HAP-1 (cell line): ENCODE results near the gene TOMM20.

Experiments
- DNase-seq, 2 experiments: peaks; one replicate each; pipeline ENCODE4 v3.0.0-alpha.2; 2016 to 2020; ENCODE audit warnings: low spot score in 2 of 2
- H3K27me3 ChIP-seq: fragments of 250-450 bp; sonication (Bioruptor Pico); 2 replicates; pipeline ENCODE4 v1.5.1; 2020; ENCODE audit warnings: low read depth, mild to moderate bottlenecking, moderate library complexity
- H3K36me3 ChIP-seq: fragments of 250-450 bp; sonication (Bioruptor Pico); replicated peaks from 2 replicates; pipeline ENCODE4 v1.5.1; 2020; ENCODE audit warnings: mild to moderate bottlenecking
- H3K4me1 ChIP-seq: fragments of 250-450 bp; sonication (Bioruptor Pico); 2 replicates; pipeline ENCODE4 v1.5.1; 2020; ENCODE audit warnings: mild to moderate bottlenecking
- H3K4me3 ChIP-seq: fragments of 250-450 bp; sonication (Bioruptor Pico); 2 replicates; pipeline ENCODE4 v1.5.1; 2020; ENCODE audit warnings: mild to moderate bottlenecking, moderate library complexity
- H3K9me3 ChIP-seq: fragments of 250-450 bp; sonication (Bioruptor Pico); 2 replicates; pipeline ENCODE4 v1.5.1; 2020; ENCODE audit warnings: mild to moderate bottlenecking, moderate library complexity
- in situ Hi-C: fragments of 300-500 bp; cut with MboI; formaldehyde crosslinking; loops from 3 replicates; pipeline ENCODE4 v1.14.3; 2020; ENCODE audit warnings: low sequenced_read_pairs, inconsistent platforms, mixed read lengths

TOMM20 gene

GRCh38 chr1:235152235-235152634 lies 23.6 kb upstream of the TOMM20 start:
- Histone ChIP-seq H3K27me3 (no peaks in the 10 kb centered on the region), H3K4me3 (no peak overlapping the region), H3K36me3 (peaks cover 82% of the 10 kb centered on the region), H3K4me1 (no peaks in the 10 kb centered on the region), H3K9me3 (no peaks in the 10 kb centered on the region)
- in situ Hi-C loops: no loop called here
- no peak for DNase-seq

- H3K4me3 ChIP-seq: no peak overlapping the region
- DNase-seq: no peak
- in situ Hi-C loops: no loop called here
- no peaks in the 10 kb centered on the region for H3K9me3 ChIP-seq
- H3K4me1 ChIP-seq: no peaks in the 10 kb centered on the region
- no peaks in the 10 kb centered on the region for H3K27me3 ChIP-seq
- H3K36me3 ChIP-seq: peaks cover 77% of the 10 kb centered on the region
These were observed 22.4 kb upstream of the TOMM20 start for GRCh38 chr1:235151033-235151432.

GRCh38 chr1:235149824-235150223 lies 21.2 kb upstream of the TOMM20 start:
- no peaks in the 10 kb centered on the region for H3K4me1 ChIP-seq
- H3K9me3 ChIP-seq: no peaks in the 10 kb centered on the region
- peaks cover 72% of the 10 kb centered on the region for H3K36me3 ChIP-seq
- no peak for DNase-seq
- in situ Hi-C loops: no loop called here
- H3K4me3 ChIP-seq: no peak overlapping the region
- no peaks in the 10 kb centered on the region for H3K27me3 ChIP-seq

- Histone ChIP-seq H3K9me3 (no peaks in the 10 kb centered on the region), H3K4me3 (no peak overlapping the region), H3K36me3 (peaks cover 63% of the 10 kb centered on the region), H3K27me3 (no peaks in the 10 kb centered on the region), H3K4me1 (no peaks in the 10 kb centered on the region)
- DNase-seq: no peak
- in situ Hi-C loops: no loop called here
These were observed 18.6 kb upstream of the TOMM20 start for GRCh38 chr1:235147269-235147668.

- Histone ChIP-seq H3K9me3 (no peaks in the 10 kb centered on the region), H3K4me1 (no peaks in the 10 kb centered on the region), H3K27me3 (no peaks in the 10 kb centered on the region), H3K36me3 (peaks cover 51% of the 10 kb centered on the region), H3K4me3 (no peak overlapping the region)
- in situ Hi-C loops: no loop called here
- no peak for DNase-seq
These were observed 17.0 kb upstream of the TOMM20 start for GRCh38 chr1:235145639-235146038.

- H3K4me3 ChIP-seq: no peak overlapping the region
- in situ Hi-C loops: no loop called here
- H3K36me3 ChIP-seq: peaks cover 41% of the 10 kb centered on the region
- DNase-seq: no peak
- no peaks in the 10 kb centered on the region for H3K4me1 ChIP-seq
- no peaks in the 10 kb centered on the region for H3K27me3 ChIP-seq
- H3K9me3 ChIP-seq: no peaks in the 10 kb centered on the region
These were observed 14.4 kb upstream of the TOMM20 start for GRCh38 chr1:235142991-235143390.

GRCh38 chr1:235139315-235139714 lies 10.7 kb upstream of the TOMM20 start:
- H3K4me3 ChIP-seq: no peak overlapping the region
- in situ Hi-C loops: no loop called here
- no peaks in the 10 kb centered on the region for H3K4me1 ChIP-seq
- H3K27me3 ChIP-seq: no peaks in the 10 kb centered on the region
- no peak for DNase-seq
- H3K9me3 ChIP-seq: no peaks in the 10 kb centered on the region
- peaks cover 51% of the 10 kb centered on the region for H3K36me3 ChIP-seq

- H3K9me3 ChIP-seq: no peaks in the 10 kb centered on the region
- in situ Hi-C loops: no loop called here
- DNase-seq: no peak
- H3K27me3 ChIP-seq: no peaks in the 10 kb centered on the region
- H3K36me3 ChIP-seq: peaks cover 56% of the 10 kb centered on the region
- H3K4me3 ChIP-seq: no peak overlapping the region
- H3K4me1 ChIP-seq: no peaks in the 10 kb centered on the region
These were observed 10.2 kb upstream of the TOMM20 start for GRCh38 chr1:235138821-235139220.

GRCh38 chr1:235136111-235136510 lies 7.5 kb upstream of the TOMM20 start:
- Histone ChIP-seq H3K9me3 (no peaks in the 10 kb centered on the region), H3K27me3 (no peaks in the 10 kb centered on the region), H3K36me3 (peaks cover 53% of the 10 kb centered on the region), H3K4me1 (no peaks in the 10 kb centered on the region), H3K4me3 (no peak overlapping the region)
- no peak for DNase-seq
- in situ Hi-C loops: no loop called here

GRCh38 chr1:235134171-235134570 lies 5.5 kb upstream of the TOMM20 start:
- no peak overlapping the region for H3K4me3 ChIP-seq
- in situ Hi-C loops: no loop called here
- no peaks in the 10 kb centered on the region for H3K9me3 ChIP-seq
- no peak for DNase-seq
- peaks cover under 1% of the 10 kb centered on the region for H3K4me1 ChIP-seq
- H3K27me3 ChIP-seq: no peaks in the 10 kb centered on the region
- H3K36me3 ChIP-seq: peaks cover 45% of the 10 kb centered on the region

GRCh38 chr1:235133086-235133485 lies 4.4 kb upstream of the TOMM20 start:
- in situ Hi-C loops: no loop called here
- H3K36me3 ChIP-seq: peaks cover 44% of the 10 kb centered on the region

GRCh38 chr1:235131961-235132360 lies 3.3 kb upstream of the TOMM20 start:
- in situ Hi-C loops: no loop called here
- peaks cover 4% of the 10 kb centered on the region for H3K4me1 ChIP-seq
- no peaks in the 10 kb centered on the region for H3K9me3 ChIP-seq
- no peak for DNase-seq
- peaks cover 36% of the 10 kb centered on the region for H3K36me3 ChIP-seq
- H3K27me3 ChIP-seq: no peaks in the 10 kb centered on the region
- no peak overlapping the region for H3K4me3 ChIP-seq

More at GRCh38 chr1:235133086-235133485, 4.4 kb upstream of the TOMM20 start:
- Histone ChIP-seq H3K27me3 (no peaks in the 10 kb centered on the region), H3K4me3 (no peak overlapping the region), H3K4me1 (peaks cover 4% of the 10 kb centered on the region), H3K9me3 (no peaks in the 10 kb centered on the region)
- no peak for DNase-seq

GRCh38 chr1:235130766-235131270 lies 2.2 kb upstream of the TOMM20 start:
- Histone ChIP-seq H3K4me3 (no peak overlapping the region), H3K4me1 (peaks cover 4% of the 10 kb centered on the region), H3K36me3 (peaks cover 36% of the 10 kb centered on the region), H3K27me3 (no peaks in the 10 kb centered on the region), H3K9me3 (no peaks in the 10 kb centered on the region)
- in situ Hi-C loops: no loop called here
- DNase-seq: no peak

- Histone ChIP-seq H3K36me3 (peaks cover 35% of the 10 kb centered on the region), H3K9me3 (no peaks in the 10 kb centered on the region), H3K27me3 (no peaks in the 10 kb centered on the region), H3K4me3 (no peak overlapping the region), H3K4me1 (peaks cover 5% of the 10 kb centered on the region)
- no peak for DNase-seq
- in situ Hi-C loops: no loop called here
These were observed 1.3 kb upstream of the TOMM20 start for GRCh38 chr1:235129774-235130570.
